Upper lobe of left lung (tissue), 4 donors: ENCODE results near the gene TACSTD2.

Experiments
- CTCF ChIP-seq, 6 experiments: fragments of 450-650 bp in 4 of 6; fragments of 200-600 bp in 2 of 6; sonication (generic) in 2 of 6; IDR thresholded peaks; one replicate each; pipeline ENCODE4 v1.5.1; 2016 to 2019; ENCODE audit warnings: antibody characterized with exemption in 6 of 6
- EP300 ChIP-seq, 4 donors: sonication (generic); formaldehyde crosslinking; IDR thresholded peaks; one replicate each; pipeline ENCODE4 v1.5.1; 2017; ENCODE audit warnings: antibody characterized with exemption in 4 of 4, control low read depth in 2 of 4
- POLR2A ChIP-seq, 4 donors: fragments of 450-650 bp; IDR thresholded peaks; one replicate each; pipeline ENCODE4 v1.5.1; 2016 to 2017; ENCODE audit warnings: antibody characterized with exemption in 4 of 4, mild to moderate bottlenecking in 2 of 4
- POLR2AphosphoS5 ChIP-seq, 2 donors: sonication (generic); formaldehyde crosslinking; IDR thresholded peaks; one replicate each; pipeline ENCODE4 v1.5.1; 2017; ENCODE audit warnings: antibody characterized with exemption in 2 of 2

- no peak for TF ChIP-seq CTCF (IDR thresholded peaks at IDR 0.05)
- TF ChIP-seq POLR2AphosphoS5 (IDR thresholded peaks at IDR 0.05) = no peak
- TF ChIP-seq POLR2A (IDR thresholded peaks at IDR 0.05) = no peak
- TF ChIP-seq EP300 (IDR thresholded peaks at IDR 0.05) = no peak
These were observed 34.9 kb upstream of the TACSTD2 start for GRCh38 chr1:58611861-58612385.
